OCI-LY7 (cell line): ENCODE measurements around the gene RBP5. TPM values are rescaled to one million over a fixed set of nuclear protein-coding genes. Genes with fewer than 3 reads are reported as not detected.

Source experiments
- BruUV-seq: library from RNA; stranded (reverse); fragments of 400-500 nt; replicated peaks from 2 replicates; lab custom pipeline; 2021; lab: Mats Ljungman, UMichigan
- CTCF ChIA-PET: fragments of 300-600 bp; sonication (Branson Sonifier 250); formaldehyde crosslinking; loops from one replicate; lab custom pipeline; 2022; ENCODE audit warnings: antibody characterized with exemption; ENCODE audit not compliant: unreplicated experiment; lab: Charles Lee
- POLR2A ChIA-PET: fragments of 300-600 bp; sonication (Branson Sonifier 250); formaldehyde crosslinking; loops from one replicate; lab custom pipeline; 2022; ENCODE audit warnings: antibody characterized with exemption; lab: Charles Lee
- DNase-seq: peaks from one replicate; pipeline ENCODE4 v3.0.0-alpha.2; 2015; ENCODE audit warnings: low spot score
- H2AFZ ChIP-seq: fragments of 200-600 bp; sonication (generic), shearing (Covaris generic); 2 replicates; pipeline ENCODE4 v1.6.1; 2014; ENCODE audit warnings: mild to moderate bottlenecking, antibody characterized with exemption, low read length, moderate library complexity
- H3K27ac ChIP-seq: fragments of 200-600 bp; sonication (generic); 2 replicates; pipeline ENCODE4 v1.5.1; 2014; ENCODE audit warnings: mixed run types, low read depth, mild to moderate bottlenecking, moderate library complexity, low read length, inconsistent platforms; ENCODE audit not compliant: poor library complexity, severe bottlenecking
- H3K36me3 ChIP-seq: fragments of 200-600 bp; sonication (generic); 2 replicates; pipeline ENCODE4 v1.6.1; 2014; ENCODE audit warnings: mild to moderate bottlenecking, antibody characterized with exemption, low read length, moderate library complexity, mixed read lengths; ENCODE audit not compliant: insufficient read depth
- H3K4me1 ChIP-seq: fragments of 200-600 bp; sonication (generic); 2 replicates; pipeline ENCODE4 v1.5.1; 2014; ENCODE audit warnings: mild to moderate bottlenecking, low read length; ENCODE audit not compliant: insufficient read depth, poor library complexity, severe bottlenecking
- H3K4me2 ChIP-seq: fragments of 200-600 bp; sonication (generic); 2 replicates; pipeline ENCODE4 v1.6.1; 2014; ENCODE audit warnings: mild to moderate bottlenecking, low read length
- H3K4me3 ChIP-seq: fragments of 200-600 bp; sonication (generic); 2 replicates; pipeline ENCODE4 v1.5.1; 2014; ENCODE audit warnings: mild to moderate bottlenecking, low read depth, low read length; ENCODE audit not compliant: poor library complexity, severe bottlenecking
- H3K79me2 ChIP-seq: fragments of 200-600 bp; sonication (generic); 2 replicates; pipeline ENCODE4 v1.6.1; 2016; ENCODE audit warnings: low read depth, mild to moderate bottlenecking, low read length, moderate library complexity, mixed read lengths; ENCODE audit not compliant: insufficient read depth
- H3K9me2 ChIP-seq: fragments of 200-600 bp; sonication (generic); 2 replicates; pipeline ENCODE4 v1.6.1; 2016; ENCODE audit warnings: mild to moderate bottlenecking, low read length, mixed read lengths; ENCODE audit not compliant: insufficient read depth
- H3K9me3 ChIP-seq: fragments of 200-600 bp; sonication (generic); 2 replicates; pipeline ENCODE4 v1.6.1; 2014; ENCODE audit warnings: mild to moderate bottlenecking, mixed run types, low read length, mixed read lengths
- H4K20me1 ChIP-seq: fragments of 200-600 bp; sonication (generic); 2 replicates; pipeline ENCODE4 v1.6.1; 2014; ENCODE audit warnings: mild to moderate bottlenecking, antibody characterized with exemption, low read length, moderate library complexity, mixed read lengths; ENCODE audit not compliant: insufficient read depth
- CTCF ChIP-seq: fragments of 200-600 bp; sonication (generic); conservative IDR thresholded peaks from 2 replicates; pipeline ENCODE4 v1.5.1; 2014; ENCODE audit warnings: mild to moderate bottlenecking, antibody characterized with exemption, low read length, moderate library complexity, mixed read lengths
- EZH2phosphoT487 ChIP-seq: fragments of 200-600 bp; sonication (generic); IDR thresholded peaks from 2 replicates; pipeline ENCODE4 v1.6.1; 2018; ENCODE audit warnings: low read depth, borderline replicate concordance, mild to moderate bottlenecking, mixed run types, antibody characterized with exemption, low read length, moderate library complexity, mixed read lengths
- intact Hi-C: fragments of 100-400 bp; cut with micrococcal nuclease; formaldehyde crosslinking; loops from one replicate; pipeline ENCODE4 v1.10.0; 2022; ENCODE audit not compliant: unreplicated experiment
- total RNA-seq, 2 experiments: library from RNA; depleted of rRNA in 1 of 2; stranded (reverse); fragments of >200 nt in 1 of 2; shearing (Covaris generic) in 1 of 2; gene quantifications; 2 replicates each; pipeline ENCODE4 v1.2.3, GENCODE V29; 2014 to 2022

Gene RBP5
- total RNA-seq, 2 experiments from 2014 or later, result 0.70 TPM; not detected in 1

- Histone ChIP-seq H4K20me1 (no peaks in the 10 kb centered on the region), H3K4me3 (no peak overlapping the region), H2AFZ (no peak overlapping the region), H3K36me3 (no peaks in the 10 kb centered on the region), H3K79me2 (no peaks in the 10 kb centered on the region), H3K4me2 (no peak overlapping the region), H3K4me1 (peaks cover under 1% of the 10 kb centered on the region), H3K27ac (no peak overlapping the region), H3K9me3 (no peaks in the 10 kb centered on the region), H3K9me2 (no peaks in the 10 kb centered on the region)
- intact Hi-C loops, result no loop called here
- ChIA-PET POLR2A (no interaction called here), CTCF (no interaction called here)
- no peak for DNase-seq
- TF ChIP-seq EZH2phosphoT487, result no peak
- no peak for TF ChIP-seq CTCF
- no TSS peak for BruUV-seq
These were observed 4.7 kb downstream of the RBP5 start for GRCh38 chr12:7123806-7124522.

- H3K36me3 ChIP-seq, result no peaks in the 10 kb centered on the region
- intact Hi-C loops, result no loop called here
- TF ChIP-seq EZH2phosphoT487 (no peak), CTCF (no peak)
- no TSS peak for BruUV-seq
- H3K4me1 ChIP-seq, result no peaks in the 10 kb centered on the region
- H3K9me3 ChIP-seq, result no peaks in the 10 kb centered on the region
- no peak overlapping the region for H3K4me2 ChIP-seq
- ChIA-PET CTCF (no interaction called here), POLR2A (interaction anchor here (0.6 kb wide), 1 partner anchor 12 kb away, joined by 3 read pairs; no protein-coding TSS in a partner anchor)
- H3K4me3 ChIP-seq, result no peak overlapping the region
- no peak overlapping the region for H3K27ac ChIP-seq
- H4K20me1 ChIP-seq, result no peaks in the 10 kb centered on the region
- no peaks in the 10 kb centered on the region for H3K79me2 ChIP-seq
- no peak for DNase-seq
- no peaks in the 10 kb centered on the region for H3K9me2 ChIP-seq
- H2AFZ ChIP-seq, result no peak overlapping the region
These were observed 5.6 kb downstream of the RBP5 start for GRCh38 chr12:7122811-7123769.
